WTC11 (cell line): Measurements from ENCODE around the gene TNFRSF11A. TPM values are rescaled to one million over a fixed set of nuclear protein-coding genes. Genes with fewer than 3 reads are reported as not detected.

Source experiments
- ATAC-seq: fragments of 200-7000 bp; cut with Tn5 transposase; 2 replicates; pipeline ENCODE4 v1.10.0; 2021; ENCODE audit warnings: mild to moderate bottlenecking, moderate library complexity
- CTCF ChIA-PET: fragments of 300-600 bp; sonication (Branson Sonifier 250); formaldehyde crosslinking; loops from one replicate; lab custom pipeline; 2021; ENCODE audit warnings: antibody characterized with exemption; lab: Charles Lee
- POLR2A ChIA-PET: fragments of 350-600 bp; sonication (Branson Sonifier 250); formaldehyde crosslinking; loops from one replicate; lab custom pipeline; 2021; ENCODE audit warnings: antibody characterized with exemption; lab: Charles Lee
- DNase-seq: peaks from one replicate; pipeline ENCODE4 v3.0.0; 2021; ENCODE audit warnings: low spot score
- H3K27ac Mint-ChIP-seq: 2 replicates; pipeline ENCODE4 v1.8.0; 2021; ENCODE audit warnings: mixed read lengths
- H3K27me3 Mint-ChIP-seq: 2 replicates; pipeline ENCODE4 v1.8.0; 2021; ENCODE audit warnings: low read depth, mild to moderate bottlenecking, moderate library complexity, mixed read lengths
- H3K36me3 Mint-ChIP-seq: 2 replicates; pipeline ENCODE4 v1.8.0; 2021; ENCODE audit warnings: mixed read lengths
- H3K4me1 Mint-ChIP-seq: 2 replicates; pipeline ENCODE4 v1.8.0; 2022; ENCODE audit warnings: mixed read lengths
- H3K4me3 Mint-ChIP-seq: 2 replicates; pipeline ENCODE4 v1.8.0; 2021; ENCODE audit warnings: mild to moderate bottlenecking, moderate library complexity, mixed read lengths
- H3K9me3 Mint-ChIP-seq: 2 replicates; pipeline ENCODE4 v1.8.0; 2021; ENCODE audit warnings: mixed read lengths
- ARID4B ChIP-seq: sonication (generic); formaldehyde crosslinking; IDR thresholded peaks from 2 replicates; pipeline ENCODE4 v1.8.0; 2023; ENCODE audit warnings: missing genetic modification reagents, mild to moderate bottlenecking, borderline replicate concordance
- ATF3 ChIP-seq: sonication (generic); formaldehyde crosslinking; conservative IDR thresholded peaks from 2 replicates; pipeline ENCODE4 v1.8.1; 2022; ENCODE audit warnings: mild to moderate bottlenecking, missing genetic modification reagents
- CBFB ChIP-seq: sonication (generic); formaldehyde crosslinking; IDR thresholded peaks from 2 replicates; pipeline ENCODE4 v1.8.1; 2022; ENCODE audit warnings: mild to moderate bottlenecking, low read depth, missing genetic modification reagents
- CREB1 ChIP-seq: sonication (generic); formaldehyde crosslinking; IDR thresholded peaks from 2 replicates; pipeline ENCODE4 v1.8.0; 2023; ENCODE audit warnings: mild to moderate bottlenecking, missing genetic modification reagents
- CREM ChIP-seq: sonication (generic); formaldehyde crosslinking; IDR thresholded peaks from 2 replicates; pipeline ENCODE4 v1.8.1; 2022; ENCODE audit warnings: mild to moderate bottlenecking, missing genetic modification reagents, moderate library complexity
- E2F4 ChIP-seq: sonication (generic); formaldehyde crosslinking; IDR thresholded peaks from 2 replicates; pipeline ENCODE4 v1.8.1; 2022; ENCODE audit warnings: low read depth, mild to moderate bottlenecking, moderate library complexity, missing genetic modification reagents, borderline replicate concordance
- ESRRA ChIP-seq: sonication (generic); formaldehyde crosslinking; IDR thresholded peaks from 2 replicates; pipeline ENCODE4 v1.8.1; 2022; ENCODE audit warnings: mild to moderate bottlenecking, missing genetic modification reagents, borderline replicate concordance
- FOXK1 ChIP-seq: sonication (generic); formaldehyde crosslinking; IDR thresholded peaks from 2 replicates; pipeline ENCODE4 v1.8.0; 2022; ENCODE audit warnings: mild to moderate bottlenecking, moderate library complexity, missing genetic modification reagents
- FOXP1 ChIP-seq: sonication (generic); formaldehyde crosslinking; IDR thresholded peaks from 2 replicates; pipeline ENCODE4 v1.8.0; 2022; ENCODE audit warnings: missing genetic modification reagents, mild to moderate bottlenecking, moderate library complexity, borderline replicate concordance
- JAZF1 ChIP-seq: fragments of 250-450 bp; sonication (Bioruptor Pico); IDR thresholded peaks from 2 replicates; pipeline ENCODE4 v1.9.0; 2021; ENCODE audit warnings: moderate library complexity, mild to moderate bottlenecking, inconsistent platforms
- JUN ChIP-seq: sonication (generic); formaldehyde crosslinking; IDR thresholded peaks from 2 replicates; pipeline ENCODE4 v1.8.0; 2023; ENCODE audit warnings: mild to moderate bottlenecking, missing genetic modification reagents
- MXD4 ChIP-seq: fragments of 250-450 bp; sonication (Bioruptor Pico); IDR thresholded peaks from 2 replicates; pipeline ENCODE4 v1.8.0; 2021; ENCODE audit warnings: mild to moderate bottlenecking, moderate library complexity, borderline replicate concordance
- NR1H2 ChIP-seq: sonication (generic); formaldehyde crosslinking; IDR thresholded peaks from 2 replicates; pipeline ENCODE4 v1.9.0; 2021; ENCODE audit warnings: mild to moderate bottlenecking, moderate library complexity, missing genetic modification reagents
- NR2C2 ChIP-seq: sonication (generic); formaldehyde crosslinking; IDR thresholded peaks from 2 replicates; pipeline ENCODE4 v1.8.0; 2022; ENCODE audit warnings: mild to moderate bottlenecking, missing genetic modification reagents
- SP1 ChIP-seq: sonication (generic); formaldehyde crosslinking; conservative IDR thresholded peaks from 2 replicates; pipeline ENCODE4 v1.8.1; 2022; ENCODE audit warnings: missing genetic modification reagents
- TCF7 ChIP-seq: sonication (generic); formaldehyde crosslinking; IDR thresholded peaks from 2 replicates; pipeline ENCODE4 v1.8.0; 2022; ENCODE audit warnings: mild to moderate bottlenecking, low read depth, missing genetic modification reagents, moderate library complexity
- TEAD1 ChIP-seq: sonication (generic); formaldehyde crosslinking; IDR thresholded peaks from 2 replicates; pipeline ENCODE4 v1.8.0; 2022; ENCODE audit warnings: mild to moderate bottlenecking, missing genetic modification reagents
- ZNF138 ChIP-seq: sonication (generic); formaldehyde crosslinking; conservative IDR thresholded peaks from 2 replicates; pipeline ENCODE4 v1.8.1; 2022; ENCODE audit warnings: mild to moderate bottlenecking, moderate library complexity, missing genetic modification reagents
- ZNF281 ChIP-seq: sonication (generic); formaldehyde crosslinking; IDR thresholded peaks from 2 replicates; pipeline ENCODE4 v1.8.0; 2023; ENCODE audit warnings: mild to moderate bottlenecking, missing genetic modification reagents
- ZNF317 ChIP-seq: sonication (generic); formaldehyde crosslinking; IDR thresholded peaks from 2 replicates; pipeline ENCODE4 v1.8.1; 2023; ENCODE audit warnings: low read depth, mild to moderate bottlenecking, moderate library complexity, missing genetic modification reagents, borderline replicate concordance
- ZNF532 ChIP-seq: fragments of 250-450 bp; sonication (Bioruptor Pico); IDR thresholded peaks from 2 replicates; pipeline ENCODE4 v1.9.0; 2021; ENCODE audit warnings: mild to moderate bottlenecking, borderline replicate concordance
- total RNA-seq: library from RNA; stranded (reverse); gene quantifications from 3 replicates; pipeline ENCODE4 v1.2.3, GENCODE V29; 2021

The TNFRSF11A gene
- total RNA-seq, 1 experiment from 2014 or later, result 4.9 TPM

GRCh38 chr18:62324917-62325805, at the start of gene TNFRSF11A (continued):
- no peak for TF ChIP-seq ATF3 (CRISPR knock-in tag)
- TF ChIP-seq ESRRA (CRISPR knock-in tag), result no peak
- TF ChIP-seq NR2C2 (CRISPR knock-in tag), result no peak
- no peak for TF ChIP-seq NR1H2 (CRISPR knock-in tag)
- TF ChIP-seq TCF7 (CRISPR knock-in tag), result no peak
- TF ChIP-seq ARID4B (CRISPR knock-in tag), result no peak
- no peak for TF ChIP-seq TEAD1

GRCh38 chr18:62277045-62277444, 48.1 kb upstream of the TNFRSF11A start:
- Mint-ChIP-seq H3K27ac (no peak overlapping the region), H3K4me1 (0 out of 2 replicates have a peak, but pooled peaks cover 4% of the 10 kb centered on the region), H3K36me3 (peaks cover 6% of the 10 kb centered on the region; the same call in 1 of the 2 replicates), H3K4me3 (no peak overlapping the region), H3K9me3 (no peaks in the 10 kb centered on the region), H3K27me3 (no peaks in the 10 kb centered on the region)
- DNase-seq, result no peak
- POLR2A ChIA-PET, result no interaction called here
- CTCF ChIA-PET, result no interaction called here
- no peak for ATAC-seq
- TF ChIP-seq ZNF281 (CRISPR knock-in tag) (no peak), CBFB (CRISPR knock-in tag) (no peak), FOXK1 (no peak), ZNF317 (CRISPR knock-in tag) (no peak), FOXP1 (CRISPR knock-in tag) (no peak), MXD4 (no peak), CREB1 (CRISPR knock-in tag) (no peak), NR1H2 (CRISPR knock-in tag) (no peak), JUN (CRISPR knock-in tag) (no peak), SP1 (no peak), JAZF1 (no peak), ESRRA (CRISPR knock-in tag) (no peak), ZNF138 (CRISPR knock-in tag) (no peak), E2F4 (CRISPR knock-in tag) (no peak), ZNF532 (CRISPR knock-in tag) (no peak), ATF3 (CRISPR knock-in tag) (no peak), CREM (no peak)
